Measurements from ENCODE around the gene RPL22. TPM values are rescaled to one million over a fixed set of nuclear protein-coding genes. Genes with fewer than 3 reads are reported as not detected.

Gene RPL22
- total and polyA plus RNA-seq, 2 of the 13 experiments (the other 11 are each of a cell fraction or from before 2014, with no cell fraction given): 214 to 545 TPM

DNA sequence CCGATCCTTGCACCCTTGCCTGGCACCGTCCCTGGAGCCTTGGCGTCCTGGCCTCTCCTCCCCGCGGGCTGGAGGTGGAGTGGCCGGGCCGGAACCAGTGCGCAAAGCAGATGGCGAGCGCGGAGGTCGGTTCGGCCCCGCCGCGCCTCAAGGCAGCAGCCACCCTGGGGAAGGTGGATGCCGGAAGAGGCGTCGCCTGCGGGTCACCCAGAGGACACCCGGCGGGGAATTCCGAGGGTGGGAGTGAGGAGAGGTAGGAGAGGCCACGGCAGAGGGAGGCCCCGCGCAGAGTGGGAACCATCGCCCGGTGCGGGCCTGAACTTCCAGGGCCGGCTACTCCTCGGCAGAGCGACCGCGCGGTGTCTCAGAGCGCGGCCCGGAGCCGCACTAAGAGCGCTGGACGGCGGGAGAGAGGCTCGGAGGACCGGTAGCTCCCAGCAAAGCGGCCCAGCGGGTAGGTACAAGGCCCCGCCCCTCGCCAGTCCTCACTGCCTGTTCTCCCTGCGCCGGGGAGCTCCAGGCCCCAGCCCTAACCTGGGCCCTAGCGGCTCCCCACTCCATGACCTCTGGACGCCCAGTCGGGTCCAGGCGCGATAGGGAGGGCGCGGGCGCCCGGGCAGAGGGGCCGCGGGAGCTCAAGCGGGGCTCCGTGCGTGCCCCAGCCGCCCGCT, 6.6 kb upstream of the RPL22 start, which contains the start of gene RNF207 (continued):
- TF ChIP-seq, protein P1, sequence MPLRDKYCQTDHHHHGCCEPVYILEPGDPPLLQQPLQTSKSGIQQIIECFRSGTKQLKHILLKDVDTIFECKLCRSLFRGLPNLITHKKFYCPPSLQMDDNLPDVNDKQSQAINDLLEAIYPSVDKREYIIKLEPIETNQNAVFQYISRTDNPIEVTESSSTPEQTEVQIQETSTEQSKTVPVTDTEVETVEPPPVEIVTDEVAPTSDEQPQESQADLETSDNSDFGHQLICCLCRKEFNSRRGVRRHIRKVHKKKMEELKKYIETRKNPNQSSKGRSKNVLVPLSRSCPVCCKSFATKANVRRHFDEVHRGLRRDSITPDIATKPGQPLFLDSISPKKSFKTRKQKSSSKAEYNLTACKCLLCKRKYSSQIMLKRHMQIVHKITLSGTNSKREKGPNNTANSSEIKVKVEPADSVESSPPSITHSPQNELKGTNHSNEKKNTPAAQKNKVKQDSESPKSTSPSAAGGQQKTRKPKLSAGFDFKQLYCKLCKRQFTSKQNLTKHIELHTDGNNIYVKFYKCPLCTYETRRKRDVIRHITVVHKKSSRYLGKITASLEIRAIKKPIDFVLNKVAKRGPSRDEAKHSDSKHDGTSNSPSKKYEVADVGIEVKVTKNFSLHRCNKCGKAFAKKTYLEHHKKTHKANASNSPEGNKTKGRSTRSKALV (CRISPR knock-in tag; IDR thresholded peaks at IDR 0.05): peak; percentile 98
- TF ChIP-seq, protein P2, sequence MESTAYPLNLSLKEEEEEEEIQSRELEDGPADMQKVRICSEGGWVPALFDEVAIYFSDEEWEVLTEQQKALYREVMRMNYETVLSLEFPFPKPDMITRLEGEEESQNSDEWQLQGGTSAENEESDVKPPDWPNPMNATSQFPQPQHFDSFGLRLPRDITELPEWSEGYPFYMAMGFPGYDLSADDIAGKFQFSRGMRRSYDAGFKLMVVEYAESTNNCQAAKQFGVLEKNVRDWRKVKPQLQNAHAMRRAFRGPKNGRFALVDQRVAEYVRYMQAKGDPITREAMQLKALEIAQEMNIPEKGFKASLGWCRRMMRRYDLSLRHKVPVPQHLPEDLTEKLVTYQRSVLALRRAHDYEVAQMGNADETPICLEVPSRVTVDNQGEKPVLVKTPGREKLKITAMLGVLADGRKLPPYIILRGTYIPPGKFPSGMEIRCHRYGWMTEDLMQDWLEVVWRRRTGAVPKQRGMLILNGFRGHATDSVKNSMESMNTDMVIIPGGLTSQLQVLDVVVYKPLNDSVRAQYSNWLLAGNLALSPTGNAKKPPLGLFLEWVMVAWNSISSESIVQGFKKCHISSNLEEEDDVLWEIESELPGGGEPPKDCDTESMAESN (CRISPR knock-in tag; conservative IDR thresholded peaks at IDR 0.05): peak; percentile 86; the same call in 1 of the 2 replicates
- TF ChIP-seq HNRNPK (IDR thresholded peaks at IDR 0.05; ENCODE audit: low read depth, low read length, poor library complexity, severe bottlenecking) (no peak), SIN3A (IDR thresholded peaks at IDR 0.05; ENCODE audit: borderline replicate concordance, low read depth, low read length) (0 out of 2 replicates have a peak, but pooled peaks have one; percentile 44), MIER2 (CRISPR knock-in tag; IDR thresholded peaks at IDR 0.05) (no peak), ZNF331 (CRISPR knock-in tag; IDR thresholded peaks at IDR 0.05) (0 out of 2 replicates have a peak, but pooled peaks have one; percentile 28), XBP1 (CRISPR knock-in tag; IDR thresholded peaks at IDR 0.05) (no peak), RELA (CRISPR knock-in tag; IDR thresholded peaks at IDR 0.05) (peak; percentile 94; the same call in 1 of the 2 replicates), ZNF761 (CRISPR knock-in tag; conservative IDR thresholded peaks at IDR 0.05) (0 out of 2 replicates have a peak, but pooled peaks have one; percentile 61), ZNF44 (CRISPR knock-in tag; IDR thresholded peaks at IDR 0.05) (peak; percentile 55; the same call in 1 of the 2 replicates), KAT7 (CRISPR knock-in tag; IDR thresholded peaks at IDR 0.05; ENCODE audit: borderline replicate concordance) (no peak)
- TF ChIP-seq, protein P3, sequence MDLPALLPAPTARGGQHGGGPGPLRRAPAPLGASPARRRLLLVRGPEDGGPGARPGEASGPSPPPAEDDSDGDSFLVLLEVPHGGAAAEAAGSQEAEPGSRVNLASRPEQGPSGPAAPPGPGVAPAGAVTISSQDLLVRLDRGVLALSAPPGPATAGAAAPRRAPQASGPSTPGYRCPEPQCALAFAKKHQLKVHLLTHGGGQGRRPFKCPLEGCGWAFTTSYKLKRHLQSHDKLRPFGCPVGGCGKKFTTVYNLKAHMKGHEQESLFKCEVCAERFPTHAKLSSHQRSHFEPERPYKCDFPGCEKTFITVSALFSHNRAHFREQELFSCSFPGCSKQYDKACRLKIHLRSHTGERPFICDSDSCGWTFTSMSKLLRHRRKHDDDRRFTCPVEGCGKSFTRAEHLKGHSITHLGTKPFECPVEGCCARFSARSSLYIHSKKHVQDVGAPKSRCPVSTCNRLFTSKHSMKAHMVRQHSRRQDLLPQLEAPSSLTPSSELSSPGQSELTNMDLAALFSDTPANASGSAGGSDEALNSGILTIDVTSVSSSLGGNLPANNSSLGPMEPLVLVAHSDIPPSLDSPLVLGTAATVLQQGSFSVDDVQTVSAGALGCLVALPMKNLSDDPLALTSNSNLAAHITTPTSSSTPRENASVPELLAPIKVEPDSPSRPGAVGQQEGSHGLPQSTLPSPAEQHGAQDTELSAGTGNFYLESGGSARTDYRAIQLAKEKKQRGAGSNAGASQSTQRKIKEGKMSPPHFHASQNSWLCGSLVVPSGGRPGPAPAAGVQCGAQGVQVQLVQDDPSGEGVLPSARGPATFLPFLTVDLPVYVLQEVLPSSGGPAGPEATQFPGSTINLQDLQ (CRISPR knock-in tag; IDR thresholded peaks at IDR 0.05): no peak
- TF ChIP-seq, protein P4, sequence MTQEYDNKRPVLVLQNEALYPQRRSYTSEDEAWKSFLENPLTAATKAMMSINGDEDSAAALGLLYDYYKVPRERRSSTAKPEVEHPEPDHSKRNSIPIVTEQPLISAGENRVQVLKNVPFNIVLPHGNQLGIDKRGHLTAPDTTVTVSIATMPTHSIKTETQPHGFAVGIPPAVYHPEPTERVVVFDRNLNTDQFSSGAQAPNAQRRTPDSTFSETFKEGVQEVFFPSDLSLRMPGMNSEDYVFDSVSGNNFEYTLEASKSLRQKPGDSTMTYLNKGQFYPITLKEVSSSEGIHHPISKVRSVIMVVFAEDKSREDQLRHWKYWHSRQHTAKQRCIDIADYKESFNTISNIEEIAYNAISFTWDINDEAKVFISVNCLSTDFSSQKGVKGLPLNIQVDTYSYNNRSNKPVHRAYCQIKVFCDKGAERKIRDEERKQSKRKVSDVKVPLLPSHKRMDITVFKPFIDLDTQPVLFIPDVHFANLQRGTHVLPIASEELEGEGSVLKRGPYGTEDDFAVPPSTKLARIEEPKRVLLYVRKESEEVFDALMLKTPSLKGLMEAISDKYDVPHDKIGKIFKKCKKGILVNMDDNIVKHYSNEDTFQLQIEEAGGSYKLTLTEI (CRISPR knock-in tag; conservative IDR thresholded peaks at IDR 0.05): no peak
- TF ChIP-seq, protein P5, sequence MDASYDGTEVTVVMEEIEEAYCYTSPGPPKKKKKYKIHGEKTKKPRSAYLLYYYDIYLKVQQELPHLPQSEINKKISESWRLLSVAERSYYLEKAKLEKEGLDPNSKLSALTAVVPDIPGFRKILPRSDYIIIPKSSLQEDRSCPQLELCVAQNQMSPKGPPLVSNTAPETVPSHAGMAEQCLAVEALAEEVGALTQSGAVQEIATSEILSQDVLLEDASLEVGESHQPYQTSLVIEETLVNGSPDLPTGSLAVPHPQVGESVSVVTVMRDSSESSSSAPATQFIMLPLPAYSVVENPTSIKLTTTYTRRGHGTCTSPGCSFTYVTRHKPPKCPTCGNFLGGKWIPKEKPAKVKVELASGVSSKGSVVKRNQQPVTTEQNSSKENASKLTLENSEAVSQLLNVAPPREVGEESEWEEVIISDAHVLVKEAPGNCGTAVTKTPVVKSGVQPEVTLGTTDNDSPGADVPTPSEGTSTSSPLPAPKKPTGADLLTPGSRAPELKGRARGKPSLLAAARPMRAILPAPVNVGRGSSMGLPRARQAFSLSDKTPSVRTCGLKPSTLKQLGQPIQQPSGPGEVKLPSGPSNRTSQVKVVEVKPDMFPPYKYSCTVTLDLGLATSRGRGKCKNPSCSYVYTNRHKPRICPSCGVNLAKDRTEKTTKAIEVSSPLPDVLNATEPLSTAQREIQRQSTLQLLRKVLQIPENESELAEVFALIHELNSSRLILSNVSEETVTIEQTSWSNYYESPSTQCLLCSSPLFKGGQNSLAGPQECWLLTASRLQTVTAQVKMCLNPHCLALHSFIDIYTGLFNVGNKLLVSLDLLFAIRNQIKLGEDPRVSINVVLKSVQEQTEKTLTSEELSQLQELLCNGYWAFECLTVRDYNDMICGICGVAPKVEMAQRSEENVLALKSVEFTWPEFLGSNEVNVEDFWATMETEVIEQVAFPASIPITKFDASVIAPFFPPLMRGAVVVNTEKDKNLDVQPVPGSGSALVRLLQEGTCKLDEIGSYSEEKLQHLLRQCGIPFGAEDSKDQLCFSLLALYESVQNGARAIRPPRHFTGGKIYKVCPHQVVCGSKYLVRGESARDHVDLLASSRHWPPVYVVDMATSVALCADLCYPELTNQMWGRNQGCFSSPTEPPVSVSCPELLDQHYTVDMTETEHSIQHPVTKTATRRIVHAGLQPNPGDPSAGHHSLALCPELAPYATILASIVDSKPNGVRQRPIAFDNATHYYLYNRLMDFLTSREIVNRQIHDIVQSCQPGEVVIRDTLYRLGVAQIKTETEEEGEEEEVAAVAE (CRISPR knock-in tag; IDR thresholded peaks at IDR 0.05; ENCODE audit: borderline replicate concordance): no peak
- TF ChIP-seq, protein P6, sequence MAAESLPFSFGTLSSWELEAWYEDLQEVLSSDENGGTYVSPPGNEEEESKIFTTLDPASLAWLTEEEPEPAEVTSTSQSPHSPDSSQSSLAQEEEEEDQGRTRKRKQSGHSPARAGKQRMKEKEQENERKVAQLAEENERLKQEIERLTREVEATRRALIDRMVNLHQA (CRISPR knock-in tag; IDR thresholded peaks at IDR 0.05): no peak
